ENCODE measurements around the gene MADD. TPM values are rescaled to one million over a fixed set of nuclear protein-coding genes. Genes with fewer than 3 reads are reported as not detected.

Gene MADD
- 17.4 and 20.4 TPM in 2 replicates for total RNA-seq (2014; rRNA removed; shearing (Covaris generic))
- 8.6 and 9.9 TPM in 2 replicates for polyA plus RNA-seq (2016; fragmentation: Nextera tagmentation; extraction: Ambion mirVana)

DNA sequence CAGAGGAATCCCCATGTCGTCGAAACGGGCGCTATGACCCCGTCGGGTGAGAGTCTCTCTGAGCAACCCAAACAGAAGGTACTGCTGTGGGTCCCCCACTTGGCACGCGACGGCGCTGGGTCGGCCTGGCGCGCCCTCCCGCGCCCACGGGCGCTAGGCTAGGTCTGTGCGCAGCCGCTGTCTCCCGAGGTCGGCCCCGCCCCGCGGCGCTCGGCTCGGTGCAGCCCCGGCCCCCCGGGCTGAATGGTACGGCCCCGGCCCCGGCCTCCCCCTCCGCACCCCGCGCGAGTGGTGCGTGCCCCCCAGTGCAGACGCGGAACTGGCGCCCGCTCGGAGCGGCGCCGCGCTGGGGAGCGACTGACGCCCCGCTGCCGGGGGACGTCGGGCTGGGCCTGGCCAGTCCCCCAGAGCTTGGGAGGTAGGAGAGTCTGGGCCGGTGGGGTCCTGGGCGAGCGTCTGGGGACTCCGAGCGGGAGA is at the start of gene MADD:
Gene MADD, plus strand, starts transcription at position 305 of the 477 bp plus-strand sequence.
- H3K9me2 ChIP-seq (ENCODE audit: insufficient read depth), result no peaks in the 10 kb centered on the region
- H3K4me1 ChIP-seq (ENCODE audit: insufficient read depth), result peaks cover 32% of the 10 kb centered on the region
- H4K20me1 ChIP-seq (ENCODE audit: insufficient read depth), result peaks cover 11% of the 10 kb centered on the region; the same call in 1 of the 2 replicates
- no peaks in the 10 kb centered on the region for H3K27me3 ChIP-seq (replicated peaks; ENCODE audit: insufficient read depth)
- in situ Hi-C loops (cut with MboI), result no loop called here
- no peaks in the 10 kb centered on the region for H3K36me3 ChIP-seq (ENCODE audit: low read depth)
- peak within 1 kb of the TSS; percentile 88 for H3K4me2 ChIP-seq (ENCODE audit: unreplicated experiment)
- H3K79me2 ChIP-seq (ENCODE audit: insufficient read depth), result peaks cover 44% of the 10 kb centered on the region
- H3K9me3 ChIP-seq (ENCODE audit: low read depth), result no peaks in the 10 kb centered on the region
- TF ChIP-seq EZH2 (IDR thresholded peaks at IDR 0.05; ENCODE audit: insufficient read depth, poor library complexity, severe bottlenecking), result no peak
- TF ChIP-seq EZH2phosphoT487 (IDR thresholded peaks at IDR 0.05; ENCODE audit: insufficient read depth, low read depth), result no peak
- peak; percentile 89 for DNase-seq
- H3F3A ChIP-seq (ENCODE audit: insufficient read depth), result peaks cover 29% of the 10 kb centered on the region
- 1 to 2% methylated on average over 34 to 56 of the region's 57 CpGs for WGBS, 2 experiments (ENCODE audit: low coverage in 1 of 2, low lambda C conversion rate in 2 of 2, missing lambda C conversion rate in 2 of 2)
- H2AFZ ChIP-seq, result peak within 1 kb of the TSS; percentile 95
- H3K9ac ChIP-seq, result peak within 1 kb of the TSS; percentile 85
- H3K4me3 ChIP-seq, result peak within 1 kb of the TSS; percentile 76
- peak within 1 kb of the TSS; percentile 81 for H3K27ac ChIP-seq

- Histone ChIP-seq H2AFZ (no peak overlapping the region), H3K4me1 (ENCODE audit: insufficient read depth) (peaks cover 44% of the 10 kb centered on the region), H3K9me3 (ENCODE audit: low read depth) (no peaks in the 10 kb centered on the region), H3K79me2 (ENCODE audit: insufficient read depth) (peaks cover 33% of the 10 kb centered on the region), H3K4me2 (ENCODE audit: unreplicated experiment) (peak overlapping the region; percentile 19), H3K9me2 (ENCODE audit: insufficient read depth) (no peaks in the 10 kb centered on the region), H3K27me3 (replicated peaks; ENCODE audit: insufficient read depth) (no peaks in the 10 kb centered on the region), H3K4me3 (no peak overlapping the region), H4K20me1 (ENCODE audit: insufficient read depth) (no peaks in the 10 kb centered on the region), H3K9ac (0 out of 2 replicates have a peak overlapping the region, but pooled peaks have one; percentile 19), H3K36me3 (ENCODE audit: low read depth) (peaks cover 7% of the 10 kb centered on the region; the same call in 1 of the 2 replicates), H3F3A (ENCODE audit: insufficient read depth) (peaks cover 33% of the 10 kb centered on the region), H3K27ac (peak overlapping the region; percentile 65)
- DNase-seq, result peak; percentile 82
- in situ Hi-C loops (cut with MboI), result no loop called here
- no peak for TF ChIP-seq EZH2 (IDR thresholded peaks at IDR 0.05; ENCODE audit: insufficient read depth, poor library complexity, severe bottlenecking)
- TF ChIP-seq EZH2phosphoT487 (IDR thresholded peaks at IDR 0.05; ENCODE audit: insufficient read depth, low read depth), result peak; percentile 64; the same call in 1 of the 2 replicates
- 3 to 6% methylated on average over 1 of the region's 1 CpG for WGBS, 2 experiments (ENCODE audit: low coverage in 1 of 2, low lambda C conversion rate in 2 of 2, missing lambda C conversion rate in 2 of 2)
These were observed 49.5 kb upstream of the MADD start for GRCh38 chr11:47220401-47220821.

DNA sequence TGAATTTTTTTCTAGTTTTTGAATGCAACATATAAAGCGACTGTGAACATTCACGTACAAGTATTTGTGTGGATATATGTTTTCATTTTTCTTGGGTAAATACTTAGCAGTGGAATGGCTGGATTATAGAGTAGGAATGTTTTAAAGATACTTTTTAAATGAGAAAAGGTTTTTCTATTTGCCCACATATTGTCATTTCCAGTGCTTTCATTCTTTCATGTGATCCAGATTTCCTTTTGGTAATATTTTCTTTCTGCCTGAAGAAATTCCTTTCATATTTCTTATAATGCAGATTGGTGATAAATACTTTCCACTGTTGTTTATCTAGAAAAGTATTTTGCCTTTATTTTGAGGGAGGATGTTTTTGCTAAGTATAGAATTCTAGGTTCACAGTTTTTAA is 47.2 kb upstream of the MADD start:
- H3K79me2 ChIP-seq (ENCODE audit: insufficient read depth), result peaks cover 28% of the 10 kb centered on the region
- in situ Hi-C loops (cut with MboI), result no loop called here

DNA sequence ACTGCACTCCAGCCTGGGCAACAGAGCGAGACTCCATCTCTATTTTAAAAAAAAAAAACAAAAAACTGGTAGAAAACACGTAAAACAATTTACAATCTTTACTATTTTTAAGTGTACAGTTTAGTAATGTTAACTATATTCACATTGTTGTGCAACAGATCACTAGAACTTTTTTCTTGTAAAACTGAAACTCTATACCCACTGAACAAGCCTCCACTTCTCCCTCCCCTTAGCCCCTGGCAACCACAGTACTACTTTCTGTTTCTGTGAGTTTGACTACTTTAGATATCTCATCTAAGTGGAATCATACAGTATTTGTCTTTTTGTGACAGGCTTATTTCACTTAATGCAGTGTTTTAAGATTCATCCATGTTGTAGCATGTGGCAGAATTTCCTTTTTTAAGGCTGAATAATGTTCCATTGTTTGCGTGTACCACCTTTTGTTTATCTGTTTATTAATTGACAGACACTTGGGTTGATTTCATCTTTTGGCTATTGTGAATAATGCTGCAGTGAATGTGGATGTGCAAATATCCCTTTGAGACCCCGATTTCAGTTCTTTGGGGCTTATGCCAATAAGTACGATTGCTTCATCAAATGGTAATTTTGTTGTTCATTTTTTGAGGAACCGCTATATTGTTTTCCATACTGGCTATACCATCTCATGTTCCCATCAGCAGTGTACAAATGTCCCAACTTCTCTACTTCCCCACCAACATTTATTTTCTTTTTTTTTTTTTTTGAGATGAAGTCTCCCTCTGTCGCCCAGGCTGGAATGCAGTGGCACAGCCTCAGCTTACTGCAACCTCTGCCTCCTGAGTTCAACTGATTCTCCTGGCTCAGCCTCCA is 44.2 kb upstream of the MADD start:
- Histone ChIP-seq H3K4me1 (ENCODE audit: insufficient read depth) (peaks cover 11% of the 10 kb centered on the region), H4K20me1 (ENCODE audit: insufficient read depth) (no peaks in the 10 kb centered on the region), H3K4me3 (no peak overlapping the region), H2AFZ (no peak overlapping the region), H3K27ac (no peak overlapping the region), H3K9me3 (ENCODE audit: low read depth) (no peaks in the 10 kb centered on the region), H3K79me2 (ENCODE audit: insufficient read depth) (peaks cover 9% of the 10 kb centered on the region; the same call in 1 of the 2 replicates), H3K36me3 (ENCODE audit: low read depth) (peaks cover 14% of the 10 kb centered on the region), H3K4me2 (ENCODE audit: unreplicated experiment) (no peak overlapping the region), H3K9me2 (ENCODE audit: insufficient read depth) (no peaks in the 10 kb centered on the region), H3K9ac (no peak overlapping the region), H3F3A (ENCODE audit: insufficient read depth) (no peaks in the 10 kb centered on the region), H3K27me3 (replicated peaks; ENCODE audit: insufficient read depth) (no peaks in the 10 kb centered on the region)
- 97 to 98% methylated on average over 7 of the region's 7 CpGs for WGBS, 2 experiments (ENCODE audit: low coverage in 1 of 2, low lambda C conversion rate in 2 of 2, missing lambda C conversion rate in 2 of 2)
- no peak for TF ChIP-seq EZH2 (IDR thresholded peaks at IDR 0.05; ENCODE audit: insufficient read depth, poor library complexity, severe bottlenecking)
- no peak for TF ChIP-seq EZH2phosphoT487 (IDR thresholded peaks at IDR 0.05; ENCODE audit: insufficient read depth, low read depth)
- in situ Hi-C loops (cut with MboI), result no loop called here
- no peak for DNase-seq

More for the DNA sequence above, 47.2 kb upstream of the MADD start:
- H3K27me3 ChIP-seq (replicated peaks; ENCODE audit: insufficient read depth), result no peaks in the 10 kb centered on the region
- H2AFZ ChIP-seq, result no peak overlapping the region
- H3K36me3 ChIP-seq (ENCODE audit: low read depth), result peaks cover 14% of the 10 kb centered on the region
- no peaks in the 10 kb centered on the region for H3K9me2 ChIP-seq (ENCODE audit: insufficient read depth)
- DNase-seq, result no peak
- H3K4me2 ChIP-seq (ENCODE audit: unreplicated experiment), result no peak overlapping the region
- H3K9ac ChIP-seq, result no peak overlapping the region
- H4K20me1 ChIP-seq (ENCODE audit: insufficient read depth), result no peaks in the 10 kb centered on the region
- no peak overlapping the region for H3K27ac ChIP-seq
- no peak overlapping the region for H3K4me3 ChIP-seq
- WGBS, 2 experiments (ENCODE audit: low coverage in 1 of 2, low lambda C conversion rate in 2 of 2, missing lambda C conversion rate in 2 of 2), result 85 to 88% methylated on average over 2 of the region's 2 CpGs
- H3F3A ChIP-seq (ENCODE audit: insufficient read depth), result peaks cover 16% of the 10 kb centered on the region; the same call in 1 of the 2 replicates
- TF ChIP-seq EZH2 (IDR thresholded peaks at IDR 0.05; ENCODE audit: insufficient read depth, poor library complexity, severe bottlenecking) (no peak), EZH2phosphoT487 (IDR thresholded peaks at IDR 0.05; ENCODE audit: insufficient read depth, low read depth) (no peak)
- peaks cover 30% of the 10 kb centered on the region for H3K4me1 ChIP-seq (ENCODE audit: insufficient read depth)
- no peaks in the 10 kb centered on the region for H3K9me3 ChIP-seq (ENCODE audit: low read depth)
